Astrocyte (in vitro differentiated cells and primary cell): ENCODE results near the gene ALOX15.

Experiments
- CTCF ChIP-seq: IDR thresholded peaks from 2 replicates; pipeline ENCODE4 v1.5.1; 2011; ENCODE audit warnings: low read depth, mild to moderate bottlenecking, inconsistent platforms, low read length, moderate library complexity; ENCODE audit not compliant: insufficient read depth
- EZH2 ChIP-seq: IDR thresholded peaks from 2 replicates; pipeline ENCODE4 v1.6.1; 2012; ENCODE audit warnings: mild to moderate bottlenecking, low read length, inconsistent platforms; ENCODE audit not compliant: insufficient read depth

- TF ChIP-seq CTCF (no peak), EZH2 (no peak)
These were observed 31.7 kb downstream of the ALOX15 start for GRCh38 chr17:4609761-4610160.
